ENCODE data around the gene RARRES2.

GRCh38 chr7:150342121-150342408 is 636 bp upstream of the RARRES2 start:
- TF ChIP-seq RAD21 (IDR thresholded peaks at IDR 0.05; ENCODE audit: low read depth), result no peak
- no peak for TF ChIP-seq EGR1 (IDR thresholded peaks at IDR 0.05)
- no peak for TF ChIP-seq TAF1 (IDR thresholded peaks at IDR 0.05; ENCODE audit: low read depth)
- no peak for TF ChIP-seq ZBTB7A (IDR thresholded peaks at IDR 0.05; ENCODE audit: low read depth)
- no peak for TF ChIP-seq MAX (IDR thresholded peaks at IDR 0.05)
- TF ChIP-seq YY1 (IDR thresholded peaks at IDR 0.05; ENCODE audit: low read depth), result no peak
- no peak for TF ChIP-seq FOXM1 (IDR thresholded peaks at IDR 0.05; ENCODE audit: borderline replicate concordance, low read depth)
- TF ChIP-seq CEBPB (IDR thresholded peaks at IDR 0.05), result no peak
- TF ChIP-seq EP300 (IDR thresholded peaks at IDR 0.05; ENCODE audit: borderline replicate concordance), result no peak
- no peak for TF ChIP-seq CREB1 (IDR thresholded peaks at IDR 0.05; ENCODE audit: low read depth)
- TF ChIP-seq REST (IDR thresholded peaks at IDR 0.05; ENCODE audit: low read depth), result no peak
- TF ChIP-seq USF1 (IDR thresholded peaks at IDR 0.05), result no peak

All from Ishikawa (cell line).